ENCODE data around the gene SLC39A5.

DNA sequence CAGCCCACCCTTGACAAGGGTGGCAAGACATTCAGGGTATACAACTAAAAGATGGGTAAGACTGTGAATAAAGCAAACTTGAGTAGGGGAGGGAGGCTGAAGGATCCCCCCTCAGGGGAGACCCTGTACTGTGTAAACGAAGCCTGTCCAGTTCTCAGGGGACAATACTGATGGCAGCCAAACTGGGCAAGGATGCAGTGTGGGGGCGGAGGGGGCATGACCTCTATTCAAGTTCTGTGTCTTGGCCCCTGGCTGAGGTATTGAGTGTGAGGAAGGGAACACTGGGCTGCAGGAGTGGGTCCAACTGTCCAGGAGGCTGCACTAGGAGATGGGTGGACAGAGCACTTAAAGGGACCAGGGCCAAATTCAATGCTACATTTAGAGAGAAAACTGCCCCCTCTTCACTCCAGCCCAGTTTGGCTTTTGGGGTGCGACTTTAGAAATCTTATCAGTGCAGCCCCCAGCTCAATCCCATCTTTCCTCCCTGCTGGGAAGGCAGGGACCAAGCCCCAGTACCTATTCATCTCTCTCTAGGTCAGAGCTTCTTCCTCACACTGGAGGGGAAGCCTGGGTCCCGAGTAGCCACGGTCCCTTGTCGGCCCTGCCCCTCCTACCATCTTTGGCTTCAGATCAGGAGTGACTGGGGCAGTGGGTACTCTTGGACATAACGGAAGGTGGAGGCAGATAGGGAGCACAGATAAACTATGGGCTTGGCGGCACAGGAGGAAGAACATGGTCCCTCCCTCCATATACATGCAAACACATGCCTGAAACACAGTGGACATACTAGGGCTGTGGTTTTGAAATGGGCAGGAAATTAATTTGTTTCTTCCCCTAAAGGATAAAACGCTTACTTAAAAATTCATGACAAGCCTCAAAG, 11.8 kb downstream of the SLC39A5 start:
- TF ChIP-seq, protein P1, sequence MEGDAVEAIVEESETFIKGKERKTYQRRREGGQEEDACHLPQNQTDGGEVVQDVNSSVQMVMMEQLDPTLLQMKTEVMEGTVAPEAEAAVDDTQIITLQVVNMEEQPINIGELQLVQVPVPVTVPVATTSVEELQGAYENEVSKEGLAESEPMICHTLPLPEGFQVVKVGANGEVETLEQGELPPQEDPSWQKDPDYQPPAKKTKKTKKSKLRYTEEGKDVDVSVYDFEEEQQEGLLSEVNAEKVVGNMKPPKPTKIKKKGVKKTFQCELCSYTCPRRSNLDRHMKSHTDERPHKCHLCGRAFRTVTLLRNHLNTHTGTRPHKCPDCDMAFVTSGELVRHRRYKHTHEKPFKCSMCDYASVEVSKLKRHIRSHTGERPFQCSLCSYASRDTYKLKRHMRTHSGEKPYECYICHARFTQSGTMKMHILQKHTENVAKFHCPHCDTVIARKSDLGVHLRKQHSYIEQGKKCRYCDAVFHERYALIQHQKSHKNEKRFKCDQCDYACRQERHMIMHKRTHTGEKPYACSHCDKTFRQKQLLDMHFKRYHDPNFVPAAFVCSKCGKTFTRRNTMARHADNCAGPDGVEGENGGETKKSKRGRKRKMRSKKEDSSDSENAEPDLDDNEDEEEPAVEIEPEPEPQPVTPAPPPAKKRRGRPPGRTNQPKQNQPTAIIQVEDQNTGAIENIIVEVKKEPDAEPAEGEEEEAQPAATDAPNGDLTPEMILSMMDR (IDR thresholded peaks at IDR 0.05; ENCODE audit: poor library complexity, severe bottlenecking): no peak
- TF ChIP-seq POLR2AphosphoS5 (IDR thresholded peaks at IDR 0.05): no peak
- TF ChIP-seq, protein P2, sequence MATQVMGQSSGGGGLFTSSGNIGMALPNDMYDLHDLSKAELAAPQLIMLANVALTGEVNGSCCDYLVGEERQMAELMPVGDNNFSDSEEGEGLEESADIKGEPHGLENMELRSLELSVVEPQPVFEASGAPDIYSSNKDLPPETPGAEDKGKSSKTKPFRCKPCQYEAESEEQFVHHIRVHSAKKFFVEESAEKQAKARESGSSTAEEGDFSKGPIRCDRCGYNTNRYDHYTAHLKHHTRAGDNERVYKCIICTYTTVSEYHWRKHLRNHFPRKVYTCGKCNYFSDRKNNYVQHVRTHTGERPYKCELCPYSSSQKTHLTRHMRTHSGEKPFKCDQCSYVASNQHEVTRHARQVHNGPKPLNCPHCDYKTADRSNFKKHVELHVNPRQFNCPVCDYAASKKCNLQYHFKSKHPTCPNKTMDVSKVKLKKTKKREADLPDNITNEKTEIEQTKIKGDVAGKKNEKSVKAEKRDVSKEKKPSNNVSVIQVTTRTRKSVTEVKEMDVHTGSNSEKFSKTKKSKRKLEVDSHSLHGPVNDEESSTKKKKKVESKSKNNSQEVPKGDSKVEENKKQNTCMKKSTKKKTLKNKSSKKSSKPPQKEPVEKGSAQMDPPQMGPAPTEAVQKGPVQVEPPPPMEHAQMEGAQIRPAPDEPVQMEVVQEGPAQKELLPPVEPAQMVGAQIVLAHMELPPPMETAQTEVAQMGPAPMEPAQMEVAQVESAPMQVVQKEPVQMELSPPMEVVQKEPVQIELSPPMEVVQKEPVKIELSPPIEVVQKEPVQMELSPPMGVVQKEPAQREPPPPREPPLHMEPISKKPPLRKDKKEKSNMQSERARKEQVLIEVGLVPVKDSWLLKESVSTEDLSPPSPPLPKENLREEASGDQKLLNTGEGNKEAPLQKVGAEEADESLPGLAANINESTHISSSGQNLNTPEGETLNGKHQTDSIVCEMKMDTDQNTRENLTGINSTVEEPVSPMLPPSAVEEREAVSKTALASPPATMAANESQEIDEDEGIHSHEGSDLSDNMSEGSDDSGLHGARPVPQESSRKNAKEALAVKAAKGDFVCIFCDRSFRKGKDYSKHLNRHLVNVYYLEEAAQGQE (IDR thresholded peaks at IDR 0.05; ENCODE audit: borderline replicate concordance): no peak
